Fibroblast of peridontal ligament (primary cell): ENCODE data around the gene USP6NL.
"Not testable (repeated sequence)": the region's sequence is repeated elsewhere in the genome, so short reads cannot be mapped to it uniquely, and the experiment has no call there.

Source experiments
- DNase-seq: peaks from one replicate; pipeline ENCODE4 v3.0.0-alpha.2; 2010; ENCODE audit errors: extremely low read depth

The USP6NL gene

DNA sequence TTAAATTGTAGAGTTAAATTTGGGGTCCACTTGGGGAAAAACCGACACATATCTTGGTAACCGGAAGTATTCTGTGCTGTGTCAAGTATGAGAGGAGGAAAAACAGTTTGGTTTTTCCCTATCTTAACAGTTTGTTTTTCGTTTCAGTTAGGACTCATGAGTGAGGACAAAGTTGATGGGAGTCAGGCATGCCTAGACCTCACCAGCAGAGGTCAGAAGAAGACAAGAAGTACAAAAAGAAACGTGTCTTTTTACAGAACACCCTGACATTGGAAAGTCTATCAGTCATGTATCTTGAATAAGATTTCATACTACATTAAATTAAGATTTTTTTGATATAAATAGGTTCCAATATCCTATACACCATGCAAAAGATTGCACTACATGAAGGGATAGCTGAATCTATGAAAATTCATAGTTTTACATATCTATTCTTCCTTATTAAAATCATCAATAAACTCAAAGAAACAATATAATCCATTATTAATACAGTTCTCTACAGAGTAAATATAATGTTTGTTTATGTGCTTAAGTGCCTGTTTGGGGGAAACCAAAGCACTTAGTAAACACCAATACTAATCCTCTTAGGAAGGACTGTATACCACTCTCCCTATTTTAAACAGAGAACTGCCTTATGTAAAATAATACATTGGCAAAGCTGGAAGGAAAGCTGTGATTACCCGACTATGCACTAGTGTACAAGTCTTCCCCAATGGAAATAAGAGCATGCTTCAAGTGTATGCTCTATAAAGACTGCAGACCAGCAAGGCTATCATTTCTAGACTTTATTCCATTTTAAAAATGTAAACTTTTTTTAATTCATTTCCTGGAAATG lies 95.6 kb downstream of the USP6NL start:
- peak; percentile 84 for DNase-seq

DNA sequence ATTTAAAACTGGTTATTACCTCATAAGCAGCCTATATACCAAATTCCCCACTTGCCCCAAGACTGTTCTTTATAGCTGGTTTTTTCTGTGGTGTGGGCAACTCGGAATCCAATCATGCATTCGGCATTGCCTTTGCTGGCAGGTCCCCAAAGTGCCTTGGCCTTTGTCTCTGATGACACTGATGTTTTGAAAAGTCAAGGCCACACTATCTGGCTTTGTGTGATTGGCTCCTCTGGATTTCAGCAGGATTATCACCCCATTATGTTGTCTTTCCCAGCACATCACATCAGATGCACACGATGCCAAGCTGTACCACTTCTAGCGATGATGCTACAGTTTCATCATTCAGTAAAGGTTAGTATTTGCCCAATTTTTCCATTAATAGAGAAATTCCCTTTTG lies 97.7 kb downstream of the USP6NL start:
- DNase-seq: no peak

DNA sequence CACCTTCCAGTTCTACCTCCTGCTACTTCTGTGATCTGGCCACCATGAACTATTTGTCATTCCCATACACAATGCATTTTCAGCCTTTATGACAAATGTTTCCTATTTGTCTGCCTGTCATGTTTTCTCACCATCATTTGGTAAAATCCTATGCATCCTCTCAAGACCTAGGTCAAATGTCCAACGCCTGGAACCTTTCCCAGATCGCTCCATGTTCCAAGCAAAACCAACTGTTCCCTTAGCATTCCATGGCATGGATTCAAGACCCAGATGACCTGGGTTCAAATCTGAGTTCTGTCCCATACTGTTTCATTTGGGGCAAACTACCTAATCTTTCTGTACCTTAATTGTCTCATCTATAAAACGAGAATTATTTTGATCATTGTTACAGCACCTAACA lies 98.9 kb downstream of the USP6NL start:
- DNase-seq: no peak

DNA sequence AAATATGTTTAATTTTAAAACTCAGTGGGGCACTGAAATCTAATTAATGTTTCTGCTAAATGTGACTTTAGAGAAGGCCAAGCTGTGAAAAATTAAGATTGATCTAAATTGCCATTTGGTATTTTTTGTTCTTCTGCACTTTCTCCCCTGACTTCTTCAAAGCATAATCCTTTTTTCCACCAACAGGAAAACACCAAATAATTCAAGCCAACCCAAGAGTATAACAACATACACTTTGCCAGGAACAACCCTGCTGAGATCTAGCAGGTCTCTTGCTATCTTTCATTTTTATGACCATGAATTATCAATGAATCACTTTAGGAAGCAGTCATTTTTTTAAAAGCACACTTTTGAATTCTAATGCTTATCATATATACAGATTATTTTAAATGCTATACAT lies 100.1 kb downstream of the USP6NL start:
- no peak for DNase-seq

DNA sequence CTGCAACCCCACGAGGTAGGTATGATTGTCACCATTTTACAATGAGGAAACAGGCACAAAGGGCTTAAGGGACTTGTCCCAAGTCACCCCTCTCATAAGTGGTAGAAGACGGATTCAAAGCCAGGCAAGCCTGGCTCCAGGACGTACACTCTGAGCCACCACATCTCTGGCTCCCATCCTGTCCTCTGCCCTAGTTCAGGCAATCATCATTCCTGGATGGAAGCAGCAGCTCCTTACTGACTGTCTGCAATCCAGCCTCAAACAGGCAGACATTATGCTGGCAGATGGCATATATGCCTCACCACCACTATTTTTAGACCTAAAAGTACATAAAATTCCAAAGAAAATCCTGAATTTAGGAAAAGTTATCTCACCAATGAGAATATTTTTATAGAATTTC lies 100.7 kb downstream of the USP6NL start:
- no peak for DNase-seq

DNA sequence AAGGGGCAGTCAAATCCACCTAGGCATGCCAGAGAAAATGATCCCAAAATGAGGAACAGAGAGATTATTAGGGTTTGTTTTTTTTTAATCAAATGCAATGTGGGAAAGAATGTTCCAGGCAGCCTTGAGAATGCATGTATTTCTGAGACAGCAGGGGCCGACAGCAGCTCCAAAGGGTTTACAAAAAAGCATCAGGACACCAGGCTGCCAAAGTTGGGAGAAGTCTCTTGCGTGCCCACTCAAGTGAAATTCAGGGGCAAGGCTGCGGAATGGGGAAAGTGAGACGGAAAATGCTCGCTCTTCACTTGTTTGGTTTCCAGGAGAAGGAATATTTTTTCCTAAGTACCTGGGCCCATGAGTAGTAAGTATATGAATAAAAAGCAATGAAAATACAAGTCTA lies 101.2 kb downstream of the USP6NL start:
- DNase-seq: no peak

DNA sequence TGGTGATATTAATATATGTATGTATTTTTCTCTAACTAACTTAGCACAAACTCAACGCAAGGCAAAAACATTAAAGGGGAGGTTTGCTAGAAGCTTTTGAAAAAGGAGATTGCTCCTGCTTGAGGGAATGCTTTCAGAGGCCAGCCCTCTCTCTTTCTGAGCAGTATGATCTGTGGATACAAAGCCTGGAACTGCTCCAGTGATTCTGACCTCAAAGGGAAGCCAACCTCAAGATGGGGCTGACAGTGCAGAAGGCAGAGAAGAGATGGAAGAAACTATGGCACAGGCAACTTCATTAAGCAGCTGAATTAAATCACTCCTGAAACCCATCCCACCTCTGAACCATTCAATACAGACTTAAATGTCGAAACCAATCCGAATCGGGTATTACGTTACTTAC lies 102.4 kb downstream of the USP6NL start:
- DNase-seq: no peak

DNA sequence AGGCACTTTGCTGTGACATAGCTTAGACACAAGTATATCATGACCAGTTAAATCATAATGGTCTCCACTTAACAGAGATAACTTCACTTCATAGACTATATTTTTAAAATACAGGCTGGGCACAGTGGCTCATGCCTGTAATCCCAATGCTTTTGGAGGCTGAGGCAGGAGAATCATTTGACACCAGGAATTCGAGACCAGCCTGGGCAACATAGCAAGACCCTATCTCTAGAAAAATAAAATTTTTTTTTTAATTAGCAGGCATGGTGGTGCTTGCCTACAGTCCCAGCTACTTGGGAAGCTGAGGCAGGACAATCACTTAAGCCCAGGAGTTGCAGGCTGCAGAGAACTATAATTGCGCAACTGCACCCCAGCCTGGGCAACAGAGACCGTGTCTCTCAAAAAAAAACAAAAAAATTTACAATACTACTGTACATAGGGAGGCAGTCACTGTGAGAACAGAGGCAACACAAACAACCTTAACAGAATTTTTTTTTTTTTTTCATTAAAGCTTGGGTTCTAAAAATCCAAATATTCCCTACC lies 105.1 kb downstream of the USP6NL start:
- DNase-seq: no peak

DNA sequence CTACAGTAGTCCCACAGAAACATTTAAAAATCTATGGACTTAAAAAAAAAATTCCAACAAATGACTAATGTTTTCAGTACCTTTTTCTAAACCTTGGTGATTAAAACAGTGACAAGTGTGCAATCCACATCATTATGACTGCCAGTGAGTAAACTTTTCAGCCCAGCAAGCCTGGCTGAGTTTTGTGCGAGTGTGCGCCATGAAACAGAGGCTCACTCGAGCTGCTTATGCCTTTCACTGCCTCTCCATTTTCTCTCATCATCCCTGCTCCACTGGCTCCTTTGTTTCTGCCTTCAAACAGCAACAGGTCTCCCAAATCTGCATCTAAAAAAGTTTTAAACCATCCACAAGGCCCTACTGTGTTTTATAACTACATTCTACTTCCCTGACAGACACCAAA lies 105.8 kb downstream of the USP6NL start:
- no peak for DNase-seq

DNA sequence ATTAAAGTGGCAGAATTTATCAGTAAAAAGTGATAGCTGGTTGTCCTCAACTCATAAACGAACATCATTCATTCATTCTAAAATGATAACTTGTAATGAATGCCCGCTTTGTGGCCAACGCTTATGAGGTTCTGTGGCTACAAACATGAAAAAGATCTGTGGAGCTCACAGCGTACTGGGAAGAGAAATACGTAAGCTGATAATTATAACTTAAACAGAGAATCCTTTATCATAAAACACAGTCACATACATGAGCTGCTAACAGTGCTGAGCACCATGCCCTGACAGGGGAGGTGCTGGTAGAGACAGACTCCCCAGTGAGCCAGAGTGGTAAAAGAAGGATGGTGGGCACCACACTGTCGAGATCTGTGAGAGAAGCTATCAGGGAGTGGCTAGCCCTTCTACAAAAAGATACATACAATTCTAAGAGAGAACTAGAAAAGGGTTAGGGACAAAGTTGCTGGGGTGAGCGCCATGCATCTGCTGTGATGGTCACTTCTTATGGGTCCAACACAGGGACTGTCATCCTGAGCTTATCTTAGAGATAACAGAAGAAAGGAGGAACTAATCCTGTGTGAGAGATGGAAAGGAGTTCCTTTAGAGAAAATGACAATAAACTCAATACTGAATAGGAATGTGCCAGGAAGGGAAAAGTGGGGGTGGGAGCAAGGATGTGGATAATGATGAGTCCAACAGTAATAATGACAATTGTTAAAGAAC lies 106.7 kb downstream of the USP6NL start:
- DNase-seq: no peak

DNA sequence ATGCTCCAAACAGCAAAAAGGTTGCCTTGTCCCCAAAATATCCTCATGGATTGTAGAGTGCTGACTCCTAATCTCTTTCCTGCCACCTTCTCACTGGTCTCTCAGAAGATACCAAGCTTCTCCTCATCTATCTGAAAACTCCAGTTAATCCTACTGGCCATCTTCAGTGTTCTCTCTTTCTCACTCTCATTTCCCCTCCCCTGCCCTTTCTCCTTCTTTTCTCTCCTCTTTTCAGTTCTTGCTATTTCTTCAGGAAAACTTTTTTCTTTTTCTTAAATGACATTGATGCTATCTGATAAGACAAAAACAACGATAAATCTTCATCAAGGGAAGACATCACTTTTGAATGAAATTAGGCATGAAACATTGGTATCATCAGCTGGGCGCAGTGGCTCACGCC lies 109.8 kb downstream of the USP6NL start:
- DNase-seq: no peak

DNA sequence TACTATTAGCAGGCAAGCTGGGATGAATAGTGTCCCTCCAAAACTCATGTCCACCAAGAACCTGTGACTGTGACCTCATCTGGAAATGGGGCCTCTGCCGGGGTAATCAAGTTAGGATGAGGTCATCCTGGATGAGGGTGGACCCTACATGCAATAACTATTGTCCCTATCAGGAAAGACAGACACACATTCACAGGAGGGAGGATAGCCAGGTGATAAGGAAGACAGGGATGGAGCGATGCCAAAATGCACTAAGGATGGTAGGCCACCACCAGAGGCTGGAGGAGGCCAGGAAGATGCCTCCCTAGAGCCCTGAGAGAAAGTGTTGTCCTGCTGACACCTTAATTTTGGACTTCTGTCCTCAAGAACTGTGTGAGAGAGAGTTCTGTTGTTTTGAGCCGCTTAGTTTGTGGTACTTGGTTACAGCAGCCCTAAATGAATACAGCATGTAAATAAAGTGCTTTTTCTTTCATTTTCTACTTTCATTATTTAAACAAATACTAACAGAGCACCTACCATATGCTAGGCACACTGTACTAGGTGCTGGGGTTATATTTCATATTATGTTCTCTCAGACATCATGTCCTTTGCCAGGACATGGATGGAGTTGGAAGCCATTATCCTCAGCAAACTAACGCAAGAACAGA lies 111.9 kb downstream of the USP6NL start:
- no peak for DNase-seq

DNA sequence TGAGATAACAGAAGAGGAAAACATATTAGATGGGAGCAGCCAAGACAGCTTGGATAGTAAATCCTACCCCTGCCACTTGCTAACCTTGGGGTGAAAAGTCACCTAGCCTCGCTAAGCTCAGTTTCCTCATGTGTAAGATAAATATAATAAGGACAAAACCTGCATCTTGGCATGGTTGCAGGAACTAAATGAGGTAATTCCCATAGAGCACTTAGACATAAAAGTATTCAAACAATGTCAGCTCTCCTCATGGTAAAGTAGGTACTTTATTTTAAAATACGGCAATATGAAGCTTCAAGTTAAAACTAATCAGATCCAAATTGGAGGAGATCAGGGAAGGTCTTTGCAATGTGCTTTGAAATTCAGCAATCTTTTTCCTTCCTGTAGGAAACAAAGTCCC lies 113.1 kb downstream of the USP6NL start:
- no peak for DNase-seq

DNA sequence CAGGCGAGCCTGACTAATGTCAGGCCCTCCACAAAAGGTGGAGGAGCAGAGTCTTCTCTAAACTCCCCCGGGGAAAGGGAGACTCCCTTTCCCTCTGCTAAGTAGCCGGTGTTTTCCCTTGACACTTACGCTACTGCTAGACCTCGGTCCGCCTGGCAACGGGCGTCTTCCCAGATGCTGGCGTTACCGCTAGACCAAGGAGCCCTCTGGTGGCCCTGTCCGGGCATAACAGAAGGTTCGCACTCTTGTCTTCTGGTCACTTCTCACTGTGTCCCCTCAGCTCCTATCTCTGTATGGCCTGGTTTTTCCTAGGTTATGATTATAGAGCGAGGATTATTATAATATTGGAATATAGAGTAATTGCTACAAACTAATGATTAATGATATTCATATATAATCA lies 116.5 kb downstream of the USP6NL start:
- not testable (repeated sequence) for DNase-seq

DNA sequence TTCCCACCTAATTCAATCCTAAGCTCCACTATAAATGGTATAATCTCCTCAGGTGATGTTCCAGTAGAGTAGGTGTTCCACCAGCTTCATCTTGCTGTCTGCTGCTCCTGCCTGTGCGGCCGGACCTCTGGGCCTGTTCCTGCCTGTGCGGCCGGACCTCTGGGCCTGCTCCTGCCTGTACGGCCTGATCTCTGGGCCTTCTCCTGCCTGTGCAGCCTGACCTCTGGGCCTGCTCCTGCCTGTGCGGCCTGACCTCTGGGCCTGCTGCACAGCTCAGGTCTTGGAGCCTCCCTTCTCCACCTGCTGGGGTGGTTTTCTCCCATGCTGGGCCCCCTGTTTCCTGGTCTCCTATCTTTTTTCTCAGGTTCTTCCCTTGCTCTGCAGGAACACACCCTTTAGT lies 117.8 kb downstream of the USP6NL start:
- no peak for DNase-seq

DNA sequence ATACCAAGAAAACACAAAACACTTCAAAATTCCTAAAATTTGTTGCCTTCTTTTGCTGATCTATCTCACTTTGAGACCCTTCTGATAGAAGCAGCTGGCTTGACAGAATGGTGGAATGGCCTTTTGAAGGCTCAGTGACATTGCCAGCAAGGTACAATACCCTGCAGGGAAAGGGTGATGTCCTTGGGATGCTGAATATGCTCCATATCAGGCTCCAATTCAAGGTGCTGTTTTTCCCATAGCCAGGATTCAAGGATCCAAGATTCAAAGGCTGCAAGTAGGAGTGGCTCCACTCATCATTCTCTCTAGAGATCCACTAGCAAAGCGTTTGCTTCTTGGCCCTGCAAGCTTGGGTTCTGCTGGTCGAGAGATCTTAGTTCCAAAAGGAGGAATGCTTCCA lies 120.4 kb downstream of the USP6NL start:
- no peak for DNase-seq

DNA sequence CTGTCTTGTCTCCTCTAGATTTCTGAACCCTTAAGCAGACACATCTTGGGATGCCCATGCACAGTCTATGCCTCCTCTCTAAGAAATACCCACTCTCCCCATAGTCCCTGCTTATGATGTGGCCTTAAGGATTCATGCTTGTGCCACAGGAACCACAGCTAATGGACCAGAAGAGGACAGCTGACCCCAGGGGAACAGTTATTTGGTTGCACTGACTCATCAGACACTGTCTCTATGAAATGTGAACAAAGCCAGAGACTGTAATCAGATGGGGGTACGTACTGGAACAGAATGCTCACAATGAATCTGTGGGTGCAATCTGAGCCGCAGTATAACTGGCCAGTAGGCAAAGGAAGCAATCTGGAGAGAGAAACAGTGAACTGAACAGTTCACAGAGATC lies 121.9 kb downstream of the USP6NL start:
- no peak for DNase-seq

DNA sequence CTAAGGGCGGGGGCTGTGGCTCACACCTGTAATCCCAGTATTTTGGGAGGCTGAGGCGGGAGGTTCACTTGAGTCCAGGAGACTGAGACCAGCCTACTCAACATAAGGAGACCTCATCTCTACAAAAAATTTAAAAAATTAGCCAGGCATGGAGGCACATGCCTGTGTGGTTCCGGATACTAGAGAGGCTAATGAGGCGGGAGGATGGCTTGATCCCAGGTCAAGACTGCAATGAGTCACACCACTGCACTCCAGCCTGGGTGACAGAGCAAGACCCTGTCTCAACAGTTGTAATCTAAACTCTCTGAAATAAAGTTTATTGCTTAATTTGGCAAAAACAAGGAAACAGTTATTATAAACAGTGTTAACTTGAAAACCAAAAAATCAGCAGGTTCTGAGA lies 123.3 kb downstream of the USP6NL start:
- no peak for DNase-seq

DNA sequence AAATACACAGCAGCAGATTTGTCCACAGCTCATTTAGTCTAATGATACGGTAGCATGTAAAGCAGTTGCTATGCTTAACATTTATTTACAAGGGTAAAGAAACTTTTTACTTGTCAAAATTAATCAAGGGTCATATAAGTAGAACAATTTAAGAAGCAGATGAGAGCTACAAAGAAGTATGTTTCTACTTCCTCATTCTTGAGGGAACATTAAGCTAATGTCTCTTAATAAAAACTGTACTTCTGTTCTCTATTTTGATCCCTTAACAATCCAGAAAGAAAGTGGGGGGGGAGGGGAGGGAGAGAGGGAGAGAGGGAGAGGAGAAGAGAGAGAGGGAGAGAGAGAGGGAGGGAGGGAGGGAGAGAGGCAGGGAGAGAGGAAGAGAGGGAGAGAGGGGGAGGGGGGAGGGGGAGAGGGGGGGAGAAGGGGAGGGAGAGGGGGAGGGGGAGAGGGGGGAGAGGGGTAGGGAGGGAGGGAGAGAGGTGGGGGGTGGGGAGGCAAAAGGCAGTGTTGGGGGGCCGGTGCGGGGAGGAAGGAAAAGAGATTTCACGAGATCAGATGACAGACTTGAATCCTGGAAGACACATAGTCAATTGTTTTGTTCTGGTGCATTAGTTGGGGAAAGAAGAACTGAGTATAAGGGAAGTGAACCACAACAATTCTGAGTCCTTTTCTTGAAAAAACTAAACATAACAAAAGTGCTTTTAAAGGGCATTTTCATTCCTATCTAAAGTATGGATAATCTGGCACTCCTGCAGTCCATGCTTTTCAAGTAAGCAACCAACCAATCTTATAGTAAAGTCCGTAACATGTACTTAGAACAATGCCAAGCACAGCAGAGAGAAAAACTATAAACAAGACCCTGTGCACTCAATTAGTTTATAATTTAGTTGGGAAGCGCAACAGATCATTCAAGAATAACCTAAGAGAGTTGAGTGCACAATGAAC lies 128.0 kb downstream of the USP6NL start:
- no peak for DNase-seq

DNA sequence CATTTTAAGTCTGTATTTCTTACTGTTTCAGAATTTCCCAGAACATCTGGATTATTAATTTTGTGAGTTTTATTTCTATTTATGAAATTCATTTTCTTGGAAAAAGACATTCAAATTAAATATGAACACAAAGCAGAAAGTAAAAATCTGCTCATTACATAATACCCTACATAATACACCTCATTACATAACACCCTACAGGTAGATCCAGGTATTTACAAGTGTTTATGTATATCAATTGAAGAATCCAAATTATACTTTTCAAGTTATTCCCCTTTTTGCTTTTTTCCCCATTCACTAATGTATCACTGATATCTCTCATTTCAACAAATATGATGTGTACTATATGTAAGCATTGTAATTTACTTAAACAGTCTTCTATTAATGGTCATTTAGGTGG lies 129.1 kb downstream of the USP6NL start:
- no peak for DNase-seq

DNA sequence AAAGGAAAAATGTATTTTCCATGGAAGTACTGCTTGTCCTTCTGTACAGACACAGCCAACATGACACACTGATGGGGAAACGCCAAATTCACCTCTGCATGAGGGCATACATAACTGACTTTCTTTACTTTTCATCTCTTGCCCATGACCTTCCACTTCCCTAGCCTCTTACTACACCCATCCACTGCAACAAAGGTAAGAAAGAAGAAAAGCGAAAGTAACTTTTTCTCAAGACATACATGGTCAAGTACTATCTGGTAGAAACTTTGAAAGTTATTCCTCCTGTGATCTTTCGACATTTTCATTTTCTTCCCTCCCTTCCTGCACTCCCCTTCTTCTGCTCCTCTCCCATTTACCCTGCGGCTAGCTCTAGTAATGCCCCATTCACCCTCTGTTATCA lies 130.8 kb downstream of the USP6NL start:
- DNase-seq: no peak

DNA sequence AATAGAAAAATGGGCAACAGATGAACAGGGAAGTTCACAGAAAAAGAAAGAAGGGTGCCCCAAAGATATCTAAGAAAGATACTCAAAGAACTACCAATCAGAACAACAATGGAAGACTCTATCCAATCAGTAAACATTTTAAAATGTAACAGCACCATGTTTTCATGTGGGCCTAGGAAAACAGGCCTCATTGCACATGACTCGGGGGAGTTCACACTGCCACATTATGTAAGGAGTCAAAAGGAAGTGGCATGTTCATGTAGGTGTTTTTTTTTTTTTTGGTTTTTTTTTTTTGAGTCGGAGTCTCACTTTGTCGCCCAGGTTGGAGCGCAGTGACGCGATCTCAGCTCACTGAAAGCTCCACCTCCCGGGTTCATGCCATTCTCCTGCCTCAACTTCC lies 132.2 kb downstream of the USP6NL start:
- no peak for DNase-seq
